ENCODE measurements around the gene FN1.
"Not testable (repeated sequence)": the region's sequence is repeated elsewhere in the genome, so short reads cannot be mapped to it uniquely, and the experiment has no call there.

FN1 gene

GRCh38 chr2:215356948-215357461, 78.9 kb downstream of the FN1 start:
- in situ Hi-C loops (cut with MboI; ENCODE audit: low sequenced_read_pairs), result no loop called here

DNA sequence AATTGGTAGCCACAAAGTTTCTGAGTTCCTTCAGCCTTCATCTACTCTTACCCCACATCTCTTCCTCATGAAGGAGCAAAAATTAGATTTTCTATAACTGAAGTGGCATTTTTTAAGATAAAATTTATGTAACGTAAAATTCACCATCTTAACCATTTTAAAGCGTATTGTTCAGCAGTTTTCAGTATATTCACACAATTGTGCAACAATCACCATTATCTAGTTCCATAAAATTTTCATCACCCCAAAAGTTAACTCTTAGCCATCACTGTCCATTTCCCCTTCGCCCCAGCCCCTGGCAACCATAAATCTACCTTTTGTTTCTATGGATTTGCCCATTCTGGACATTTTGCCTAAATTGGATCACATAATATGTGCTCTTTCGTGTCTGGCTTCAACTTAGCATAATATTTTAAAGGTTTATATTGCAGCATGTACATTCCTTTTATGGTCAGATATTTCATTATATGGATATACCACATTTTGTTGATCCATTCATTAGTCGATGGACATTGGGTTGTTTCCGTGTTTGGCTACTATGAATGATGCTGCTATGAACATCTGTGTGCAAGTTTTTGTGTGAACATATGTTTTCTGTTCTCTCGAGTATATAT, 79.4 kb downstream of the FN1 start:
- in situ Hi-C loops (cut with MboI; ENCODE audit: low sequenced_read_pairs), result no loop called here

GRCh38 chr2:215355801-215356200, 80.1 kb downstream of the FN1 start:
- in situ Hi-C loops (cut with MboI; ENCODE audit: low sequenced_read_pairs), result no loop called here

- in situ Hi-C loops (cut with MboI; ENCODE audit: low sequenced_read_pairs), result no loop called here
Measured at GRCh38 chr2:215354771-215355695, 80.8 kb downstream of the FN1 start.

DNA sequence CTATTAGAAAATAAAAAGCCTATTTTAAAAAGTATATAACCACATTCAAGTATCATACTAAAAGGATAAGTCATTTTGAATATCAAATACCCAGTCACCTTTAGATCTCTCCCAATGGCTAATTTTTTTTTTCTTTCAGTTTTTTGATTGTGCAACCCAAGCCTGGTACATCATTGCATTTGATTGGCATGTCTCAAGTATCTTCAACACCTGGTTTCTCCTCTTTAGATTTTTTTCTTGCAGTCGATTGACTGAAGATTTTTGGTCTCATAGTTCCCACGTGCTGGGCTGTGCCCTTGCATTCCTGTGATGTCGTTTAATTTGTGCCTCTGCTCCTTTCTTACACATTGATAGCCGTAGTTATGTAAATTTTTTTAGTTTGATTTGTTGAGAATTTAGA, 83.3 kb downstream of the FN1 start:
- in situ Hi-C loops (cut with MboI; ENCODE audit: low sequenced_read_pairs), result no loop called here

DNA sequence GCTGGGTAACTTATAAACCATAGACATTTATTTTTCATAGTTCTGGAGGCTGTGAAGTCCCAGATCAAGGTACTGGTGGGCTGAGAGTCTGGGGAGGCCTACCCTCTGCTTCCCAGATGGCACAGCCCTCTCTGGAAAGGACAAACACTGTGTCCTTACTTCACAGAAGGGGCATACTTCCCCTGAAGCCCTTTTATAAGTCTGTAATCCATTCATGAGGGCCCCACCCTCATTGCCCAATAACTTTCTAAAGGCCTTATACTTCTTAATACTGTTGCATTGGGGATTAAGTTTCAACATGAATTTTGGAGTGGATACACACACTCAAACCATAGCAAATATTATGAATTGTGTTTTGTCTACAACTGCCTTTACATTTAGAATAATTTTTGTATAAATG, 88.0 kb downstream of the FN1 start:
- in situ Hi-C loops (cut with MboI; ENCODE audit: low sequenced_read_pairs), result no loop called here

DNA sequence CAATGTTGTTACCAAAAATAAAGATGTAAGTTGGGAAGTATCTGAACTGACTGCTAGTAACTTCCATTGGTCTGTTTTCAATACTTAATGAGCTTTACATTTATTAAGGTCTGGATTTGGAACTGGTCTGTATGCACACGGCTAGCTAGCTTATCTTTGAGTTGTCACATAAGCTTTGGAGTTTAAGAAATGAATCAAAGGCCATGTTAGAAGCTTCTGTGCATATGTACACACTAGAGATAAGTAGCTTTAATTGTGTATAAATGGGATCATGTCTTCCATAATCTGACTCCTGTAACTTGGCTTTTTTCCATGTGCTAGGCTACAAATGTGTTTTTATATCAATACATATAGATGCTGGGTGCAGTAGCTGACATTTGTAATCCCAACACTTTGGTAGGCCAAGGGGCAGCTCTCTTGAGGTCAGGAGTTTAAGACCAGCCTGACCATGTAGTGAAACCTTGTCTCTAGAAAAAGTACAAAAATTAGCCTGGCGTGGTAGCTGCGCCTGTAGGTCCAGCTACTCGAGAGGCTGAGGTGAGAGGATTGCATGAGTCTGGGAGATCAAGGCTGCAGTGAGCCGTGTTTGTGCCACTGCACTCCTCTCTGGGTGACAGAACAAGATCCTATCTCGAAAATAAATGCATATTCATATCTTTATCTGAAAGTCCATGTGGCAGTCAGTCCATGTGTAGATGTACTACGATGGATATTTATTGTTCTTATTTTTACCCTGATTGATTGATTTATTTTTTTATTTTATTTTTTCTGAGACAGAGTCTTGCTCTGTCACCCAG, 96.8 kb downstream of the FN1 start:
- in situ Hi-C loops (cut with MboI; ENCODE audit: low sequenced_read_pairs), result no loop called here

GRCh38 chr2:215332872-215333595, 102.8 kb downstream of the FN1 start:
- in situ Hi-C loops (cut with MboI; ENCODE audit: low sequenced_read_pairs), result no loop called here

DNA sequence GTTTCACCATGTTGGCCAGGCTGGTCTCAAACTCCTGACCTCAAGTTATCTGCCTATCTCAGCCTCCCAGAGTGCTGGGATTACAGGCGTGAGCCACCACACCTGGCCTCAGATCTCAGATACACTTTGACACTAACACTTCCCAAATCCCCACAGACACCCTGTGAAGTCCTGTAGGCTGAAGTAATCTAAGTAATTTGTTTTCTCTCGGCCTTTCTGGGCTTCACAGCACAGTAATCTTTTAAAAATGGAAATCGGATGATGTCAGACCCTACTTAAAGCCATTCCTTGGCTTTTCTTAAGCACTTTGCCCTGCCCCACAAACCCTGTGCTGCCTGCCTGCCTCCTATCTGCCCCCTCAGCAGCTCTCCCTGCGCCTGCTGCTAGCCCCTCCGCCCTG, 107.8 kb downstream of the FN1 start:
- in situ Hi-C loops (cut with MboI; ENCODE audit: low sequenced_read_pairs), result no loop called here

DNA sequence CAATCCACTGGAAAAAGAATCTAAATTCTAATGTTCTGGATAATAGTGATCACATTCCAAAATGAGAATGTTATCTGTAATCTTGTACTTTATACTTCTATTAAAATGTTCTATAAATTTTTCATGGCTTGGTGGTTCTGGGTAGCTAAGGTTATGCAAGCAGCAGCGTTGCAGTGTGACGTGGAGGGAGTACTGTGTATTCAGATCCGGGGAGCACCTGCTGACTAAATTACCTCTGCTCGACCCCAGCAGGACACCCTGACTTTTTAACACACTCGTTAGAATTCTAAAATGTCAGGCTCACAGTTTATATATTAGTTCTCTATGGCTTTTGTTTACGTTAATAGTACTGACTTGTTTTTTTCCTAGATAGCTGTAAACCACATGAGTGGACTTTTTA, 111.1 kb downstream of the FN1 start:
- in situ Hi-C loops (cut with MboI; ENCODE audit: low sequenced_read_pairs), result no loop called here

DNA sequence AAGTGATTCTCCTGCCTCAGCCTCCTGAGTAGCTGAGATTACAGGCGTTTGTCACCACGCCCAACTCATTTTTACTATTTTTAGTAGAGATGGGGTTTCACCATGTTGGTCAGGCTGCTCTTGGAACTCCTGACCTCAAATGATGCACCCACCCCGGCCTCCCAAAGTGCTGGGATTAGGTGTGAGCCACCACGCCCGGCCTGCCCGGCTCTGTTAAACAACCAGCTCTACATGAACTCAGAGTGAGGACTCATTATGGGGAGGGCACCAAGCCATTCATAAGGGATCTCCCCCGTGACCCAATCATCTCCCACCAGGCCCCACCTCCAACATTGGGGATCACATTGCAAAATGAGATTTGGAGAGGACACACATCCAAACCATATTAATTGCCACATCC, 115.2 kb downstream of the FN1 start:
- in situ Hi-C loops (cut with MboI; ENCODE audit: low sequenced_read_pairs), result no loop called here

GRCh38 chr2:215320102-215320501, 115.8 kb downstream of the FN1 start:
- in situ Hi-C loops (cut with MboI; ENCODE audit: low sequenced_read_pairs), result no loop called here

DNA sequence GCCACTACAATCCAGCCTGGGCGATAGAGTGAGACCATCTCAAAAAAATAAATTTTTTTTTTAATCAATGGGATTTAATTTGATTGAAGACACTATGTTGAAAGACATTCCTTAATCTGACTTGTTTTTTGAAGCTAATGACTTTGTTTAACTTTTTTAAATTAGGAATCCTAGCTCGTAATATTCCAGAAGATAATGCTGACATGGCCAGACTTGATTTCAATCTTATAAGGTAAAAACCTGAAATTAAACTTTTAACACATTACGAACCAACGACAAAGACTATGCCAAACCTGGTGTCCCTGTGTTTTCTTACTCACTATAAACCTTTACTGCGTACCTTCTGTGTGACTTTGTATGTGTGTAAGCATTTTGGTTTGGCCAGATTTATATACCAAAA, 116.4 kb downstream of the FN1 start:
- in situ Hi-C loops (cut with MboI; ENCODE audit: low sequenced_read_pairs), result no loop called here

GRCh38 chr2:215316336-215316735, 119.5 kb downstream of the FN1 start:
- in situ Hi-C loops (cut with MboI; ENCODE audit: low sequenced_read_pairs), result no loop called here

DNA sequence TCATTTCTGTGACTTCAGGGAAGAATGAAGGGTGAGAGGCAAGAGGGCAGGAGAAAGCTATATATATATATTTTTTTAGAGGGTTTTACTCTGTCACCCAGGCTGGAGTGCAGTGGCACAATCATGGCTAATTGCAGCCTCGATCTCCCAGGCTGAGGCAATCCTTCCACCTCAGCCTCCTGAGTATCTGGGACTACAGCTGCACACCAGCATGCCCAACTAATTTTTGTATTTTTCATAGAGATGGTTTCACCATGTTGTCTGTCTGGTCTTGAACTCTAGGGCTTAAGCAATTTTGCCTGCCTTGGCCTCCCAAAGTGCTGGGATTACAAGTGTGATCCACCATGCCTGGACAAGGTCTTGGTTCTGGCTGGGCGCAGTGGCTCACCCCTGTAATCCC, 120.6 kb downstream of the FN1 start:
- in situ Hi-C loops (cut with MboI; ENCODE audit: low sequenced_read_pairs), result no loop called here

- in situ Hi-C loops (cut with MboI; ENCODE audit: low sequenced_read_pairs), result no loop called here
Measured at GRCh38 chr2:215314896-215315295, 121.0 kb downstream of the FN1 start.

DNA sequence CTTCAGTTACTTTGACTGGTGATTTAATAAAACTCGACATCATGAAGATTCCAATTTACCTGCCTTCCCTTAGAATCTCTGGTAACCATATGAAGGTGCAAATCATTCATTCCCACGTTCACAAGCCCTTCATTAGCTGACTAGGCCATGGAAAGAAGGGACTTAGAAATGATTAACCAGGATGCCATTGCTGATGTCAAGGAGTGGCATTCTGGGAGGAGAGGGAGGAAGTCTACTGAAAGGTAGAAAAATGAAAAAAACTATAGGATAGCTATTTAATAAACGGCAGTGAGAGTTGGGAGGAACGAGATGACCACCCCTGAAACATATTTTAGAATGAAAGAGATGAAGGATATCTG, 122.6 kb downstream of the FN1 start:
- in situ Hi-C loops (cut with MboI; ENCODE audit: low sequenced_read_pairs), result no loop called here

DNA sequence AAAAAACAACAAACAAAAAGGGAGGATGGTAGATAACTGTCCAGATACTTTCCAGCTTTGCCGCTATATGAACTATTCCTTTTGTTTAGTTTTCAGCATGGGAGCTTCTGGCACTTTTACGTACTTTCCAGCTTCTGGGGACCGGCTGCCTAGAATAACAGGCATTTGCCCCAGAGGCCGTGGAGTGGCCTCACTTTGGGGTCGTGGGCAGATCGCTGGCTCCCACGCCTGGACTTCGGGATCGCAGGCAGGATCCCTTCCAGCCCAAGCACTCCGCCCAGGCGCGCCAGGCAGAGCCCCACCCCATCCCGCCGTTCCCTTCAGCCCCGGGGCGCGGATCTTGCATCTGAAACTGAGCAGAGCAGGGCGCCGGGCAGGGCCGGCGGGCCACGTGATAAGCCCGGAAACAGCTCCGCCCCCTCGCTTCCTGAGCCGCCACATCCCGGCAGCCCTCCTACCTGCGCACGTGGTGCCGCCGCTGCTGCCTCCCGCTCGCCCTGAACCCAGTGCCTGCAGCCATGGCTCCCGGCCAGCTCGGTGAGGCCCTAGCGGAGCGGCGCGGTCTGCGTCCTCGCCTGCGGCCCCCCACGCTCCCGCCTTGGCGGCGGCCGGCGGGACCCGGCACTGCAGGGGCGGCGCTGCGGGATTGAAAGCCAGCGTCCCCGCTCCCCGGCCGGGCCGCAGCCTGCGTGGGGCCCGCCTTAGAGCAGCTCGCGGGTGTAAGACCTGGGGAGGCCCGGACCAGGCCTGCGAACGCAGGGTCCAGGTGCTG, 124.1 kb downstream of the FN1 start, which contains the start of gene ATIC:
TSS of gene ATIC (plus strand) at position 435 of the 772 bp plus-strand sequence. CDS start at position 519, 84 bp downstream.
- in situ Hi-C loops (cut with MboI; ENCODE audit: low sequenced_read_pairs), result no loop called here

DNA sequence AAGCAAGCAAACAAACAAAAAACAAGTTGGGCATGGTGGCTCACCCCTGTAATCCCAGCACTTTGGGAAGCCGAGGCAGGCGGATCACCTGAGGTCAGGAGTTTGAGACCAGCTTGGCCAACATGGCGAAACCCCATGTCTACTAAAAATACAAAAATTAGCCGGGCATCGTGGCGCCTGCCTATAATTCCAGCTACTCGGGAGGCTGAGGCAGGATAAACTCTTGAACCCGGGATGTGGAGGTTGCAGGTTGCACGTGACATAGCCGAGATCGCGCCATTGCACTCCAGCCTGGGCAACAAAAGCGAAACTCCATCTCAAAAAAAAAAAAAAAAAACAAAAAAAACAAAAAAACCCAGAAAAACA, 124.6 kb downstream of the FN1 start:
- in situ Hi-C loops (cut with MboI; ENCODE audit: low sequenced_read_pairs), result not testable (repeated sequence)
